NCI-H524 (cell line): ENCODE measurements around the gene FYB1.
"Not testable (repeated sequence)": the region's sequence is repeated elsewhere in the genome, so short reads cannot be mapped to it uniquely, and the experiment has no call there.

Experiments
- DNase-seq, 2 experiments: peaks; one replicate each; lab custom pipeline; 2025; lab: John Stamatoyannopoulos, UW

Gene FYB1

GRCh38 chr5:39219437-39219836, at the start of gene FYB1:
Gene FYB1, minus strand, starts transcription at chr5:39219563. Its CDS starts 16,603 bp downstream, at chr5:39202960.
- DNase-seq = no peak

GRCh38 chr5:39267186-39267585, 47.8 kb upstream of the FYB1 start:
- DNase-seq = no peak

GRCh38 chr5:39266442-39266841, 47.1 kb upstream of the FYB1 start:
- no peak for DNase-seq

- DNase-seq = no peak
Observed at GRCh38 chr5:39264528-39264927, 45.2 kb upstream of the FYB1 start.

GRCh38 chr5:39262981-39263380, 43.6 kb upstream of the FYB1 start:
- no peak for DNase-seq

- DNase-seq = no peak
Observed at GRCh38 chr5:39260095-39260494, 40.7 kb upstream of the FYB1 start.

- no peak for DNase-seq
Observed at GRCh38 chr5:39257554-39257953, 38.2 kb upstream of the FYB1 start.

- DNase-seq = no peak
Observed at GRCh38 chr5:39256477-39257235, 37.3 kb upstream of the FYB1 start.

- DNase-seq = no peak
Observed at GRCh38 chr5:39255406-39255805, 36.0 kb upstream of the FYB1 start.

GRCh38 chr5:39254671-39255070, 35.3 kb upstream of the FYB1 start:
- no peak for DNase-seq

GRCh38 chr5:39253196-39253595, 33.8 kb upstream of the FYB1 start:
- DNase-seq = no peak

- no peak for DNase-seq
Observed at GRCh38 chr5:39249564-39250274, 30.4 kb upstream of the FYB1 start.

- DNase-seq = no peak
Observed at GRCh38 chr5:39249069-39249468, 29.7 kb upstream of the FYB1 start.

GRCh38 chr5:39240750-39241149, 21.4 kb upstream of the FYB1 start:
- no peak for DNase-seq

GRCh38 chr5:39238366-39239105, 19.2 kb upstream of the FYB1 start:
- DNase-seq = no peak

- DNase-seq = no peak
Observed at GRCh38 chr5:39236718-39237117, 17.4 kb upstream of the FYB1 start.

- no peak for DNase-seq
Observed at GRCh38 chr5:39235648-39236047, 16.3 kb upstream of the FYB1 start.

- not testable (repeated sequence) for DNase-seq
Observed at GRCh38 chr5:39234494-39234893, 15.1 kb upstream of the FYB1 start.

- DNase-seq = no peak
Observed at GRCh38 chr5:39233783-39234182, 14.4 kb upstream of the FYB1 start.

GRCh38 chr5:39231705-39232525, 12.6 kb upstream of the FYB1 start:
- DNase-seq = no peak

GRCh38 chr5:39228596-39228995, 9.2 kb upstream of the FYB1 start:
- DNase-seq = no peak

- no peak for DNase-seq
Observed at GRCh38 chr5:39226558-39226957, 7.2 kb upstream of the FYB1 start.
